OCI-LY3 (cell line): ENCODE data around the gene CD274.

Source experiments
- CTCF ChIP-seq: fragments of 200-600, 300-600 bp; sonication (generic); IDR thresholded peaks from 2 replicates; pipeline ENCODE4 v1.5.1; 2014; ENCODE audit warnings: antibody characterized with exemption, low read length, low read depth
- EZH2phosphoT487 ChIP-seq: fragments of 200-600 bp; shearing (Covaris generic); IDR thresholded peaks from 2 replicates; pipeline ENCODE4 v1.6.1; 2018; ENCODE audit warnings: antibody characterized with exemption, mixed run types, low read depth

- no peak for TF ChIP-seq CTCF
- TF ChIP-seq EZH2phosphoT487 = no peak
Observed at GRCh38 chr9:5418481-5418880, 31.9 kb upstream of the CD274 start.
